ENCODE results near the gene PUM1.

- TF ChIP-seq CTCF (conservative IDR thresholded peaks at IDR 0.05 in 1 of 2, IDR thresholded peaks at IDR 0.05 in 1 of 2; ENCODE audit: extremely low read depth in 1 of 2, insufficient read depth in 1 of 2, low read depth in 1 of 2, low read length in 2 of 2) (no peak), EZH2 (IDR thresholded peaks at IDR 0.05; ENCODE audit: borderline replicate concordance, low read length) (no peak)
Observed at GRCh38 chr1:30950053-30950452, 115.5 kb downstream of the PUM1 start.
